ENCODE results near the gene MPP2.
"Not testable (repeated sequence)": the region's sequence is repeated elsewhere in the genome, so short reads cannot be mapped to it uniquely, and the experiment has no call there.

MPP2 gene

DNA sequence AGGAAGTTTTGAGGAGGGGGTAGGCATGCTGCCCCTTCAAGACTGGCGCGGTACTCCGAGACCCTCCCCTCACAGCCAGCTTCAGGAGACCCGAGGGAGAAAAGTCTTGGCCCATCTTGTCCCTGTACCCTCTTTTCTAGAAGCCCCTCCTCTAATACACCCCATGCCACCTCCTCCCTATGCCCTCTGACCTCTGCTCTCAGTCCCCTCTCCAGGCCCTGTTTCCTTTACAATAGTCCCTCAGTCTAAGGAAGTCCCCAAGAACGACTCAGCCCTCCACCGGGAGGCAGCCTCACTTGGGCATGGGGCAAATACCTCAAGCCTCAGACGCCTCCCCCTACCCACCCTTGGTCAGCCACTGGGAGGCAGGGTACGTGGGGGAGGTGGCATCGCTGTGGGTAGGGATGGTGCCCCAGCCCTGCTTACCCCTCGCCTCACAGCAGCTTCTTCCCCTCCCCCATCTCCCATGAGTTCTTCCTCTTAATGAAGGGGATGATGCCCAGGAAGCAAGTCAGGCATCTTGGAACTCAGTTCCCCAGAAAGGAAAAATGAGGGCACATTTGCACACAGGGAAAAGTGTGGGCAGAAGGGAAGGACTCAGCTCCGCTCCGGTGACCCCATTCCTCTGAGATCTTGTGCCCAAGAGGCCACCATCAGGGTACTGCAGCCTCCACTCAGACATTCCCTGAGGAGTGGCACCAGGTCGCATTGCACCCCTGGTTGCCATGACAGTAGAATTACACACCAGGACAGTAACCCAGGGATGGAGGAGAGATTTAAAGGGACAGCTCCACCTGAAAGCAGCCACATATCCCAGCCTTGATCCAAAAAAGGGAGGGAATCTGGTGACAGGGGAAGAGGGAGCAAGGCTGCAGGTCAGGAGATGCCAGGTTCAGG lies 6.2 kb downstream of the MPP2 start:
- DNase-seq, result no peak

DNA sequence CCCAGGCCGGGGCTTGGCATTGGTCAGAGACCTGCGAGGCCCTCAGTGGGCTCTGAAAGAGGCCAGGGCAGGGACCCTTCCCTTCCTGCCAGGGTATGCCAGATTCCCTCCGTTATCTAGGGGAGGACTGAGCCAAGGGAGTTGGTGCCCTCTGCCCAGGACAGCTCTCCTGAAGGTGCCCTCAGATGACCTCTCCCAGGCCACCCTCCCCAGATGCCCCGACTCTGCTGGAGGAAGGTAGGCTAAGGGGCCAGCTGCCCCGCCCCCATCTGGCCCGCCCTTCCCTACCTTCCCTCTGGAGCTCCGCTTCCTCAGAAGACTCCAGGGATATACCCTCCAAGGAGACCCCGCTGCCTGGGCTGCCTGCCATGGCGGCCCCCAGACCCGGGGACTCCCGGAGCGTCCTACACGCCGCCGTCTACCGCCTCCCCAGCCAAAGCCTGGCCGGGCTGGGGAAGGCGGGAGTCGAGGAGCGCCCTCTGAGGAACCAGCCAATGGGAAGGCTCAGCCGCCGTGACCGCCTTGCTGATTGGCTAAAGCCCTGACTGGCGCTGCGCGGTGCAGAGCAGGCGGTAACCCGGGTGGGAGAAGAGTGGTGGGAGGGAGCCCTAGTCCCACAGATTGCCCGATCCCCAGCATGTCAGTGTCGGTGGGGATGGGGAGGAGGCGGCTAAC lies 7.0 kb downstream of the MPP2 start:
- peak; percentile 63 for DNase-seq

GRCh38 chr17:43898446-43898845 lies 8.9 kb downstream of the MPP2 start:
- no peak for DNase-seq

DNA sequence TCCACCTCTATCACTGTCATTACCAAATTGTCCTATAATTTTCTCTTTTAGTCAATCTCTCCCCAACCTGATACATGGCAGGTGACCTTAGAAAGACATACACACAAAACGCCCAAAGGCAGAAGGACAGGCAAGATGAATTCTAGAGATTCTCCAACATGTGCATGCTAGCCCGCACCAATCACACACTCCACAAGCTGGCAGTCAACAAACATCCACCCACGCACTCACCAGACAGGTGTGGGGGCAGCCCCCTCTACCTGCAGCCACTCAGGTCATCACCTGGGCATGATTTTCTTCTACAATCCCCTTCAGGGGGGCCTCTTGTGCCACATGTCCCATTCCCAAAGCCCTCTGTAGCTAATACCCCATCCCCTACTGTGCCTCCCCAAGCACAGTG lies 9.5 kb downstream of the MPP2 start:
- no peak for DNase-seq

- DNase-seq, result not testable (repeated sequence)
Observed at GRCh38 chr17:43894494-43894893, 12.8 kb downstream of the MPP2 start.

- no peak for DNase-seq
Observed at GRCh38 chr17:43892647-43892952, 14.7 kb downstream of the MPP2 start.

DNA sequence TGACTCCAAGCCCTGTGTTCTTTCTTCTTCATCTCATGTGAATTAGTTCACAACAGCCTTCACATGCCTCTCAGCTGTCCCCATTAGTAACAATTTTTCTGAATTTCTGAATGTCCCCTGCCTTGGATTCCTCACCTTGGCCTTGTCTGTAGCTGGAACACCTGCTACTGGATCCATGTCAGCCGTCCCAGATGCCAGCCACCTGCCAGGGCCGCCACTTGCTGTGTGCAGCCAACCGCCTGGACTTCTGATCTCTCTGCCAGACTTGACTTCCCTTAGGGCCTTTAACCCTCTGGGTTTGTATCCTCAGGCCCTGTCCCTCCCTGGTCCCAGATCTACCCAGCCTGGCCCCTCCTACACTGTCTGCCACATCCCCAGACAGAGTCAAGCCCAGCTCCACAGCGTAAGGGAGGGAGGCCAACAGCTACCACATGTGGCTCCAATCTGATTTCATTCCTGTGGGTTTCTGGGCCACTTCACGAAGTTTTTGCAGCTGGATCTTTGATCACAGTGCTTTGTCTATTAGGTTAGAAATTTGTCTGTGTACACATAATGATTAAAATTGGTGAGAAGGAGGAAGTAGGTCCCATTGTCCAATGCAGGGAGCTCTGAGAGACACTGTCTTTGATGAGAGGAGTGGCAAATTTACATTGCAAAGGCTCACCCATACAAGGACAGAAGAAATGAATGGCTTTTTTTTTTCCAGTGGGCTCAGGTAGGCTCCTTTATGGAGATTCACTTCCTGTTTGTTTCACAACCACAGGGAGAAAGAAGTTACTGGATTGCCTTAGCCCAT lies 15.3 kb downstream of the MPP2 start:
- DNase-seq, result no peak

DNA sequence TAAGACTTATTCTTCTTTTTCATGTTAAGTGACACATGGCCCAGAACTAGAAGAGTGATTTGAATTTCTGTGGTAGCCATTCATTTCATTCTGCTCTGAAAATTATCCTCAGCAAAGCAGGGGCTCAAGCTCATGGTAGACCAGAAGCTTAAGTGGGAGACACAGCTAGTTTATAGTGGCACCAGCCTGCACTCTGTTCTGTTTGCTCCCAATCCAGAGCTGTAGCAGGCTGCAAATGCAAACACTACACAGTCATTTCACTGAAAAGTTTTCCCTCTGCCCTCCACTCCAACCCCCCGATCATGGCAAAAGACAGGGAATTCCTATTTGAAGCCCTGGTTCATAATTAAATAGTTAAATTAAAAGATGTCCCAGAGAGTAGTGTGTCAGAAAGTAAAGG lies 17.1 kb downstream of the MPP2 start:
- DNase-seq, result no peak

DNA sequence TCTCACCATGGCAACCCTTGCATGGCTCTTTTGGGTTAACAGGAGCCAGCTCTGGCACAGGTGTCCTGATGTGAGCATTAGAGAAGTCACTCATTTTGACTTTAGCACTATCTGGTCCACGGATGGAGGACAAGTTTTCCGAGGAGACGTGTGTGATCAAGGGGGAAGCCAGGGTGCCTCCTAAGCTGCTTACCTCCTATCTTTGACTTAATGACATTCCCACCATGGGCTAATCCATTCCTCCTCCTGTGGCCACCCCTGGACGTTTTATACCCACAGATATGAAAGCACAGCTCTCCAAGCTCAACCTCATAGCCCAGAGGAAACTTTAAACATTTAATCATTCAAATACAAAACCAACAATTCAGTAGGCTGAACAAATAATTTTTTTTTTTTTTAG lies 18.8 kb downstream of the MPP2 start:
- no peak for DNase-seq

- no peak for DNase-seq
Observed at GRCh38 chr17:43882761-43883415, 24.4 kb downstream of the MPP2 start.

DNA sequence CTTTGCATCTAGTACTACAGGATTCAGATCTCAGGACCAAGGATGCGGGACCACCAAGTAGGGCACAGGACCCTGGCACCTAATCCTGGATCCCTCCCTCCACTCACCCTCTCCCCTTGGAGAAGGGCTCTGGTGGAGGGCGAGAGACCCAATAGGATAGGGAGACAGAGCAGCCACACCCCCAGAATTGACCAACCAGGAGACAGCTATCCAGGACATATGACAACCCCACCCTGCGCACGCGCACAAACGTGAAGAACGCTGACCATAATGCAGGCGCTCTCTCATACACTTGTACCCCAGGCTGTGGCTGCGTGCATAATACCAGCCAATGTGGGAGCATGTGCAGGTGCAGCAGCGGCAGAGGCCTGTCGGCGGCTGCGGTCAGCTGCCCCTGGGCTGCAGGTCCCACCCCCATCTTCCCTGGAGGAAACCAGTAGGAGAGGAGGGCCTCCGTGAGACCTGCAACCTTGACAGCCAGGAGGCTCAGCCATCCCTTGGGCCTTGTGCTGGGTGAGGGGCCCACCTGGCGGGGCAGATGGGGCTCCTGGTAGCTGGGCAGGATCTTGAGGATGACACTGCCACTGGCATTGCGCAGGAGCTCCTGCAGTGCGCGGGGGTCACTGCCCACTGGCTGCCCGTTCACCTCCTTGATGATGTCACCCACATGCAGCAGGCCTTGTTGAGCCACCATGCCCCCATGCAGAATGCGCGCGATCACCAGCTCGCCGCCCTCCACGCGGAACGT lies 25.4 kb downstream of the MPP2 start:
- DNase-seq, result no peak

- no peak for DNase-seq
Observed at GRCh38 chr17:43881181-43881580, 26.2 kb downstream of the MPP2 start.

- DNase-seq, result no peak
Observed at GRCh38 chr17:43880420-43880991, 26.8 kb downstream of the MPP2 start.

- DNase-seq, result no peak
Observed at GRCh38 chr17:43879723-43880419, 27.5 kb downstream of the MPP2 start.

GRCh38 chr17:43878260-43879175 lies 28.8 kb downstream of the MPP2 start:
- no peak for DNase-seq

- DNase-seq, result no peak
Observed at GRCh38 chr17:43877451-43878155, 29.7 kb downstream of the MPP2 start.

- DNase-seq, result no peak
Observed at GRCh38 chr17:43877031-43877430, 30.3 kb downstream of the MPP2 start.

GRCh38 chr17:43875476-43876147 lies 31.7 kb downstream of the MPP2 start:
- DNase-seq, result no peak

DNA sequence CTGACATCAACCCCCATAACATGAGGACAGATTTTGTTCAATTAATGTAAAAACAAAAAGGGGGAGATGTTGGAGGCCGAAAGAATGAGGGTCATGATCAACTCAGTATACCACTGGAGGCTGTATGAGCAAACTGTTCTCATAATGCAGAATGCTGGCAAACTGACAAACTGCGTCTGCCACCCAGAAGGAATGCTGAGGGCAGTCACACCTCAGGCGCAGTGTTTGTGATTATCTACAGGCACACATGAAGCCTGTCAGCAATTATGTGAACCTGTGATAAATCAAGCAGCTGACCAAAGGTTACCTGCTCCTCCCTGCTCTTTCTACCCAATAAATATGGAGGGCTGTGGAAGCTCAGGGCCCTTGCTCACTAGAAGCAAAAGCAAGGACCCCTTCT lies 33.0 kb downstream of the MPP2 start:
- no peak for DNase-seq

Data from NCI-H2107 (cell line).